ENCODE measurements around the gene IQGAP1. TPM values are rescaled to one million over a fixed set of nuclear protein-coding genes. Genes with fewer than 3 reads are reported as not detected.

The IQGAP1 gene
- total and polyA plus RNA-seq, 2 of the 13 experiments (the other 11 are each of a cell fraction or from before 2014, with no cell fraction given) = 29.5 to 37.9 TPM

DNA sequence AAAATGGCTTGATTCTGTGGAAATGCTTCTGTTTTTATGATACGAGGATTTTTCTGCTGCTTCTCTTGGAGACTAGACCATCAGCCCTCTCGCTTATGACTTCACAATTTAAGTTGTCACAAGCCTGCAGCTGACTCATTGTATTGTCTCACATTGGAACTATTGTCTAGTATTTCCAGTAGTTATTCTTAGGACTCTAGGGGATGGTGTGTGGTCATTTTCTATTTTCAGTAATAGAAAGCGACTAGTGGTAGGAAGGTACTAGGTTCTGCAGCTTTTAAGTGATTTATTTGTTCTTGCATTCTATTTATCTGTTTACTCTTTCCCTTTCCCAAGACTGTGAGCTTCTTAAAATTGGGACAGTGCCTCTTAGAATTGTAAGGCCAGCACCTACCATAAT is 75.3 kb downstream of the IQGAP1 start (continued):
- TF ChIP-seq ZNF225 (CRISPR knock-in tag; IDR thresholded peaks at IDR 0.05) = no peak
- TF ChIP-seq ZMAT5 (CRISPR knock-in tag; IDR thresholded peaks at IDR 0.05; ENCODE audit: borderline replicate concordance, low read depth) = no peak
- TF ChIP-seq, protein P1, sequence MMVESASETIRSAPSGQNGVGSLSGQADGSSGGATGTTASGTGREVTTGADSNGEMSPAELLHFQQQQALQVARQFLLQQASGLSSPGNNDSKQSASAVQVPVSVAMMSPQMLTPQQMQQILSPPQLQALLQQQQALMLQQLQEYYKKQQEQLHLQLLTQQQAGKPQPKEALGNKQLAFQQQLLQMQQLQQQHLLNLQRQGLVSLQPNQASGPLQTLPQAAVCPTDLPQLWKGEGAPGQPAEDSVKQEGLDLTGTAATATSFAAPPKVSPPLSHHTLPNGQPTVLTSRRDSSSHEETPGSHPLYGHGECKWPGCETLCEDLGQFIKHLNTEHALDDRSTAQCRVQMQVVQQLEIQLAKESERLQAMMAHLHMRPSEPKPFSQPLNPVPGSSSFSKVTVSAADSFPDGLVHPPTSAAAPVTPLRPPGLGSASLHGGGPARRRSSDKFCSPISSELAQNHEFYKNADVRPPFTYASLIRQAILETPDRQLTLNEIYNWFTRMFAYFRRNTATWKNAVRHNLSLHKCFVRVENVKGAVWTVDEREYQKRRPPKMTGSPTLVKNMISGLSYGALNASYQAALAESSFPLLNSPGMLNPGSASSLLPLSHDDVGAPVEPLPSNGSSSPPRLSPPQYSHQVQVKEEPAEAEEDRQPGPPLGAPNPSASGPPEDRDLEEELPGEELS (CRISPR knock-in tag; IDR thresholded peaks at IDR 0.05) = no peak
- no peak for TF ChIP-seq RFX1 (IDR thresholded peaks at IDR 0.05)
- no peak for TF ChIP-seq EEA1 (CRISPR knock-in tag; IDR thresholded peaks at IDR 0.05; ENCODE audit: borderline replicate concordance)
- no peak for TF ChIP-seq KAT2B (IDR thresholded peaks at IDR 0.05; ENCODE audit: borderline replicate concordance, low read depth, low read length)

DNA sequence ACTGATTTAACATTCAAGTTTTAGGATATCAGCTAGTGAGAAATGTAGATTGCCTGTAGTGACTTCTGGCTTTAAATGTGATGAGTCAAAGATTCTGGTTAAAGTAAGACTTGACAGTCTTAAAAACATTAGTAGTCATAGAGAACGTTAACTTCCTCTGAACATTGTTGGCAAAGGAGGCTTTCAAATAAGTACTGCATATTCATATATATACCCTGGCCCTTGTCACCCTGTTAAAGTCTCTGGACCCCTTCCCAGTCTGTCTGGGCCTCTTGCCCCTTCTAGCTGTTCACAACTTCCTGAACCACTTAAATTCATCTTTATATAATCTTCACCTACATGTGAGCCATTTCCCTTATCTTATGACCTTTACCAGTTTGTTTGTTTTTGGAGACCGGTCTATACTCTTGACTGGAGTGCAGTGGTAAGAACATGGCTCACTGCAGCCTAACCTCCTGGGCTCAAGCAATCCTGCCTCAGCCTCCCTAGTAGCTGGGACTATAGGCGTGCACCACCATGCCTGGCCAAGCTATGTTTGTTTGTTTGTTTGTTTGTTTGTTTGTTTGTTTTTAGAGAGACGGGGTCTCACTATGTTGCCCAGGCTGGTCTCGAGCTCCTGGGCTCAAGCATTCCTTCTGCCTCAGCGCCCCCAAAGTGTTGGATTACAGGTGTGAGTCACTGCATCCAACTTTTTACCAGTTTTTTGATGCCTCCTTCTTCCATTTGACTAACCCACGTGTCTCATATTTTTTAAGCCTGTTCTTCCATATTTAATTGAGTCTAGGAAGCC is 77.3 kb downstream of the IQGAP1 start:
- in situ Hi-C loops (cut with HindIII; ENCODE audit: extremely low pct_ligation_motif_present, low pct_unique_long_range_greater_than_20kb) = no loop called here
- no peak for ATAC-seq
- H3K4me2 ChIP-seq (ENCODE audit: low read depth, low read length) = no peak overlapping the region
- H3K79me2 ChIP-seq (ENCODE audit: insufficient read depth, low read length) = no peaks in the 10 kb centered on the region
- ChIA-PET CTCF (ENCODE audit: low intra/inter-chr PET ratio, low total read pairs) (no interaction called here), POLR2A (no interaction called here)
- H3K27ac ChIP-seq (ENCODE audit: extremely low read length, insufficient read depth, low read length) = no peak overlapping the region
- intact Hi-C loops (cut with micrococcal nuclease; ENCODE audit: unreplicated experiment) = no loop called here
- no peak overlapping the region for H3K9ac ChIP-seq (ENCODE audit: insufficient read depth, low read depth, low read length)
- no peak for FAIRE-seq
- no TSS peak for BruUV-seq (replicated peaks)
- no peaks in the 10 kb centered on the region for H3K9me3 ChIP-seq (ENCODE audit: low read length)
- TF ChIP-seq CENPBD1 (CRISPR knock-in tag; IDR thresholded peaks at IDR 0.05; ENCODE audit: borderline replicate concordance, low read depth) (no peak), DNMT1 (CRISPR knock-in tag; IDR thresholded peaks at IDR 0.05) (no peak)
- H3K27me3 ChIP-seq (ENCODE audit: control insufficient read depth in 1 of 2, insufficient read depth in 2 of 2, low read length in 2 of 2) = no peaks in the 10 kb centered on the region
- peaks cover 20% of the 10 kb centered on the region for H3K4me1 ChIP-seq (ENCODE audit: insufficient read depth, low read length)
- H2AFZ ChIP-seq (ENCODE audit: low read length) = no peak overlapping the region
- 91% methylated on average over 7 of the region's 7 CpGs for WGBS (ENCODE audit: low lambda C conversion rate)
- H4K20me1 ChIP-seq (ENCODE audit: insufficient read depth, low read length) = no peaks in the 10 kb centered on the region
- DNase-seq (ENCODE audit: low spot score) = no peak
- H3K4me3 ChIP-seq (replicated peaks in 1 of 3; ENCODE audit: insufficient read depth in 1 of 3, low read depth in 2 of 3, low read length in 3 of 3) = no peak overlapping the region
- peaks cover 2 to 17% of the 10 kb centered on the region in 2 experiments; a peak in 1 of 5 replicates for H3K36me3 ChIP-seq (replicated peaks in 1 of 2; ENCODE audit: control insufficient read depth in 1 of 2, insufficient read depth in 2 of 2, low read length in 2 of 2)

Measured in HepG2 (cell line).